ENCODE results near the gene RIT2.

The RIT2 gene

DNA sequence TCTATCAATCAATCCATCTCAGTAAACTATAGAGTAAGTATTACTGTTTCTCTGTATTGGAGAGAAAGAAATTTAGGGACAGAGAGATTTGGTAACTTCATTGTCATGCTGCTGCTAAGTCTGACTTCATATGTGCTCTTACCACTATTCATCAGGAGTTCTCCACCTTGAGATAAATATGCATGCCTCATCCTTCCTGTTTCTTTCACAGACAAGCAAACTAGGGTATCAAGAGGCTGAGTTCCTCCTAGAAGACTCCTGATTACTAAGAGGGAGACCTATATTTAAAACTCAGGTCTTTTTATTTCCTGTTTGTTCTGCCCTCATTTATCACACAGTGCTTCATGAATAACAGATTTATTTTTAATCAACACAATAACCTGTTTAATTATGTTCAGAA is 34.1 kb downstream of the RIT2 start:
- DNase-seq (ENCODE audit: low spot score): no peak

DNA sequence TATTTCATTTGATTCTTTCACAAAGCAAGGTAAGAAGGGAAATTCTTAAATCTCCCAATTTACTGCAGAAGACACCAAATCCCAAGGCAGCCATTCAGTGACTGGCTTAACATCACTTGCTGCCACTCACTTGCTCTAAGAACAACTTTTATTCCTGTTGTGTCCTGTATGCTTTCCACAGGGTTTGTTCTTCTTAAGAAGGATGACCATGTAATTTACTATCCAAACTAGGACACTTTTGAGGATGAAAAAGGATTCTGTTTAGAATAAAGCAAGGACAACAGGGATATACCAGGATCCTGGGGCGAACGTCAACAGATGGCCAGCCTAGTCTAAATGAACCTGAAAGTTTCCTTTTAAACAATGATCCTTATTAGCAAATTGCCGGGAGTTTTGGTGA is 34.8 kb downstream of the RIT2 start:
- no peak for DNase-seq (ENCODE audit: low spot score)

DNA sequence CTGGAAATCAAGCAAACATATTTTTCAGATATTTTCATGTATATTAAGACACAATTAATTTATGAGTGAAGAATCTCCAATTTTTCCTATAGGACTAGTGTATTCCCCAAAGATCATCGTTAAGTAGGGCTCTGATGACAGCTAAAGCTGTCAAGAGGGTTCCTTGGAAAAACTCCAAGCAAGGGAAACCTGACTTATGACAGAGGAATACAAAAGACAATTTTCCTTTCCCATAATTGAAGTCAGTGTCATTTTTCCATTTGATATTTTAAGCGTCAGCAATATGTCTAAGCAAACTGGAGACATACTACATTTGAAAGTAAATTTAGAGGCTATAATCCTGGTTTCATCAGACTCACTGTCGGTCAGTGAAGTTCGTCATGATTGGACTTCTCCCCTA is 36.1 kb downstream of the RIT2 start:
- DNase-seq (ENCODE audit: low spot score): no peak

DNA sequence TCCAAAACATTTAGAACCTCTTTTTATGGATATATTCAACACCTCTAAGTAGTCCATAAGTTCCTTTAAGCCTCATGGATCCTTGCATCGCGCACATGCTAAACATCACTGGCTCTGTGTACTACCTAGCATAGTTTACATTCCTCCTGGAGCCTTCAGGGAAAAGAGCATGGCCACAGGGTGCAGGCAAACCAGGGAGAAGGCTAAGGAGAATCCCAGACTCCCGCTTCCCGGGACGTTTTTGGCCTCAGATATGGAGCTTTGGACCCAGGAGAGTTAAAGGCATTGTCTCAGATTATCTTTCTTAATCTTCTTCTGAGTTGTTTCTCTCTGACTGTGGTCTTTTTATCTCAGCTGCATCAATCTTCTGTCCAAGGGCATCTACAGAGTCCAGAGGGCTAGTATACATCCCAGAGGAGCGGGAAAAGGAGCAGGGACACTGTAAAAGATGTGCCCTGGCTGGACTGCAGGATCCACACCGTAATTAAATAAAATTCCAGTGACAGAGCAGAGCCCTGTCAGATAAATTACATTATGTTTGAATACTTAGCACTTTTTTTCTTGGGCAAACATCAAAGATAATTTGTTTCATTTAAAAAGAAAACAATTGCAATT is 36.9 kb downstream of the RIT2 start:
- DNase-seq (ENCODE audit: low spot score): no peak

DNA sequence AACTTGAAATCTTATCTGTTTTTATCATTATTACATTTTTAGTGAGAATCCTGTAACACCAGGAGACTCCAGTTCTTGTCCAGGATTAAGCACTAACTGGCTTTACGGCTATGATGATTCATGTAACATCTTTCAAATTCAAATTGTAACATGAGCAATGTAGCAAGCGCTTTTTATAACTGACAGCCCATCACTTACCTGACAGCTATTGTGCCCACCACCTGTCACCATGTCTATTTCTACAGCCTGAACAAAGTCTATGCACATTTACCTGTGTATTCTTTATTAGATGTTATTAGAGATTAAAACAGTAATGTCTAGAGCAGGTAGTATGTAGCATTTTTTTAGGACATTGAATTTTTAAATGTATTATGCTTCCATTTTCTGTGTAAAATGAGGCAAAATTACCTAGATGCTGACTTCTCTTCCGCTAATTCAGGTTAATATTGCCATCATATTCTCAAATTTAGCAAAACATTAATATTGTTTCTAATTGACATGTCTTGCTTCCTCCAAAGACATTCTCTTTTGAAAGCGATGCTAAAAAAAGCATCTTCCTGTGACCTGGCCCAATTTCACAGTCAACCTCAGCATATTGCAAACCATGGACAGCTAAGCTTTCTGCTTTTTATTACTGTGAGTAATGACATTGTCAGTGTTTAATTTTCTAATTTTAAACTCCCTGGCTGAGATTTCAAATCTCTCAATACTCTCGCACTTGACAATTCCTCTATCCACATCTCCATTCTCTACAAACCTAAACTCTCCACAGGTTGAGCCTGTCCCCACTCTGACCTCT is 37.8 kb downstream of the RIT2 start:
- DNase-seq (ENCODE audit: low spot score): no peak

DNA sequence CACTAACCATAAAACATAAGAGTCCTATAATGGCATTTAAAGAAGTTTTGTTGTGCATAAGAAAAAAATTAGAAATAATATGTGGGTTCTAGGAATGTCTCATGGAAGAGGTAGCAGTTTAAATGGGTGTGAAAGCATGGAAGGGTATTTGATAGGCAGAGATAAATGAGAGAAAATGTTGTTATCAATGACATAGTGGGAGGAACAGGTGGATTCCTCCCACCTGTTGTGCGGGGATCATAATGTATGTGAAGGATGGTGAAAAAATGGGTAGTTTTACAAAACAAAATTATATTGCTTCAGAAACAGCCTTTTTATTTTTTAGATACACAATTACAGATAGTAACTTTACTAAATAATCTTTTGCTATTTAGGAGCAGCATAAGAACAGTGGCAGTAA is 41.7 kb downstream of the RIT2 start:
- DNase-seq (ENCODE audit: low spot score): no peak

DNA sequence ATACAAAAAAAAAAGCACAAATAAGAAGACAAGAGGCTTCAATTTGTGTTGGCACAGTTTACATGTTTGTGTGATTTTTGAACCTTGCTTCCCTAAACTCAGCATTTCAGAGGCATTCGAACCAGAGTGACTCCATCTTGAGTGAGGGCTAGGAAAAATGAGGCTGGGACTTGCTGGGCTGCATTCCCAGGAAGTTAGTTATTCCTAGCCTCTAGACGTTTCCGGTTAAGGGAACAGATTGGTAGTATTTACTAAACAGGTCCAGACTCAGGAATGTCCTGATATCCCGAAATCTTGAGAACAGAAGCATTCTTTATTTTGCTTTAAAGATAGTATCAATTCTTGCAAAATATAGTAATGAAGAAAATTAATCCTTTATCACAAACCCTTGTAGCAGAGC is 46.7 kb downstream of the RIT2 start:
- no peak for DNase-seq (ENCODE audit: low spot score)

DNA sequence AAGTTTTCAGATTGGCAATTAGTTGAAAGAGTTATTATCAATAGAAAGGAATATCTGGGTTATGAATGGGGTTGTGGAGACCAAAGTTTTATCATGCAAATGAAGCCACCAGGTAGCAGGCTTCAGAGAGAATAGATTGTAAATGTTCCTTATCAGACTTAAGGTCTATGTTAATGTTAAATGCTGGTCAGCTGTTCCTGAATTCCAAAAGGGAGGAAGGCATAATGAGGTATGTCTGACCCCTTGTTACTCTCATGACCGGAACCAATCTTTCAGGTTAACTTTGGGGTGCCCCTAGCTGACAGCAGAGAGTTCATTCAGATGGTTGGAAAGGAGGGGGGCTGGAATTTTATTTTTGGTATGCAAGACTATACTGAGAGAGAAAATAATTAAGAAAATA is 47.9 kb downstream of the RIT2 start:
- no peak for DNase-seq (ENCODE audit: low spot score)

DNA sequence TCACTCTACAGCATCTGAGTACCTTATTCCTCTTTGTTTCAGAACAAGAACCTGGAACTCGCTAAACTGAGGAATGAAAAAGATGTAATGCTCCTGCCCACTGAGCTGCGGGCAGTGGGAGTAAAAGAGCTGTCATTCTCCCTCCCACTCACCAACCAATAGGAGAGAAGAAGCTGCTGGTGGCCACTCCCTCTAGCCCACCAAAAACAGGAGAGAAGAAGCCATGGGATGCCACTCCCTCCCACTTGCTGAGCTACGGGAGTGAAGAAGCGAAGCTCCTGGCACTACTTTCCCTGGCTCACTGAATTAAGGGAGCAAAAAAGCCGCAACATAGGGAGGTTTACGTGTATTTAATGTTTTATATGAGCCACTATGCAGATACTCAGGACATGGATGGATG is 53.7 kb downstream of the RIT2 start:
- no peak for DNase-seq (ENCODE audit: low spot score)

DNA sequence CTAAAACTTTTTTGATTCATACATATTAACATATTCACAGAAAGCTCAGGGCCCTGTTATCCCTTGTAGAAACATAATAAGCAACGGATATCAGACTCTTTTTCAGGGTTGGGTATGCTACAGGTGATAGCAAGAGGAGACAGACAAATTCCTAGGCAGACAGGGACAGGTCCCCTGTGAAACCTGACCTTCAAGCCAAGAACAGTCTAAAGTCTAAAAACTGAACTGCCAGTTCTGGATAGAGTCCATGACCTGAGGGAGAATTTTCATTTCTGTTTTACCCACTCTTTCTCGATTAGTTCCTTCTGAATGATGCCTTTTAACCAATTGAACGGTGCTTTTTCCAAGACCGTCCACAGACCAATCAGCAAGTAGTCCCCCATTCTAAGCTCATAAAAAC is 54.2 kb downstream of the RIT2 start:
- no peak for DNase-seq (ENCODE audit: low spot score)

DNA sequence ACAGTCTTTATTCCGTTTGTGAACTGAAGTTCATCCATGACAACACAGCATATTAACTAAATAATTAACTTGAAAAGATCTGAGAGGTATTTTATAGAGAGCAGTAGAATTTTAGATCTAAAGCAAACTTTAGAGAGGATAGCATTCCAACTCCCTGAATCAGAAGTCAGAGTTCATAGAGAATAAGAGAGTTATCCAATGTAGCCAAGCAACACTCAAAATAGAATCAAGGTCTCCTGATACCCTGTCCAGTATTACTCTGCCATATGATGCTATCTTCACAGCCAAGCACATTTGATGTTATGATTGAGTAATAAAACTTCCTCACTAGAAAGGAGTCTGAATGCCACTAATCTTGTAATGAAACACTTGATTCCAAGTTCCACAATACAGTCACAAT is 55.5 kb downstream of the RIT2 start:
- no peak for DNase-seq (ENCODE audit: low spot score)

DNA sequence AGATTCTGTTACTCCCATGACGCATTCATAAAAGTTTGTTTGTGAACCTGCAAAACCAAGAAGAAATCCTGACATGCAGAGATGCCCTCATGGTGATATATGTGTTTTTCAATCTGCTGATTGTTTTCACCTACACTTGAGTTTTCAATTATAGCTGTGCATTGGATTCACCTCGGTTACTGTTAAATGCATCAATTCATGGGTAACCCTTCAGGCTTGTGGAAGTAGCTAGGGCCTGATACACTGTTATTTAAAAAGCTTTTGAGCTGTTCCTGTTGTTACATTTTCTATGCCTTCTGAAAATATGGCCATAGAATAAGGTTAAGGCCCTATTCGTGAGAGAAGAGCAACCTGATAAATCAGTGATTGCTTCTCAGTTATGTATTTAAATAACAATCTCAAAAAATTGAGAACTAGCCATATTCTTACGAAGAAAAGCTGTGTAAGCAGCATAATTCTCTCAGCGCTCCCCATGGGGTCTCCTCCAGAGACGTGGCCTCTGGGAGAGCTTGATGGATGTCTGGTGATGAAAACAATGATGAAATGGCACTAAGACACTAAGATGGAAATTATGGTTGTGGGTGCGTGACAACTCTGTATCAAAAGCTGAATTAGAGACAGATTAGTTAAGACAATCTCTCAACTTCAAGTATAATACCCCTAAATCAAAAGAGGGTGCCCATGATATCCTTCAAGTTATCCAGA is 60.5 kb downstream of the RIT2 start:
- no peak for DNase-seq (ENCODE audit: low spot score)

DNA sequence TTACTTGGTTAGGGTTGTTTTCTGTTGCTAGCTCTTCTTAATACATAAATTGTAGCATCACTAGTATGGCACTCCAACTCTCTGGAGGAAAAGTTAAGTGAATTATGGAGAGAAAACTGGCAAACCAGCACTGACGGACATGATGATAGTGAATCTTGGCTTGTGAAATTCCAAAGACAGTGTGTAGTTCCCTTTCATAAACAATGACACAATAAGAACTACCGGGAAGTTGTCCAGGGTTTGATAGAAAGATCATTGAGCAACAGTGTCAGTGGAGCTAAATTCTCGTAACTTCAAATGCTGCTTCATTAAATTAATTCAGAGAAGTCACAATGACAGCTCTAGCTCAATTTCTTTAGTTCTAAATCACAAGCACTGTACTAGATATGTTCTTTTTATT is 66.5 kb downstream of the RIT2 start:
- DNase-seq (ENCODE audit: low spot score): no peak

DNA sequence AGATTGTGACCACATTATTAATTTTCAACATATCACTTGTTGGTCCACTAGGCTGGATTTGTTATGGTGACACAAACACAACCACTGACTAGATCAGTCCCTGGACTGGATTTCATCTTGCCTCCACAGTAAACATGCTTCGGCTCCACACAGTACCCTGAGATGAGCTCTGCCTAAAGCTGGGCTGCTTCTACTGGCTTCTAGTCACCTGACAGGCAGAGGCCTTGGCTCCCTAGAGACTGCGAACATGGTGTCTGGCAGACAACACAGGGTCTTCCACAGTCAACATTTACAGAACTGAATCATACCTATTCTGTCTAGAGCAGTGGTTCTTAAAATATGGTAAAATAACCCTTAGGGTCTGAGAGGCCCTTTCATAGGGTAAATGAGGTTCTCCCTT is 69.2 kb downstream of the RIT2 start:
- DNase-seq (ENCODE audit: low spot score): no peak

DNA sequence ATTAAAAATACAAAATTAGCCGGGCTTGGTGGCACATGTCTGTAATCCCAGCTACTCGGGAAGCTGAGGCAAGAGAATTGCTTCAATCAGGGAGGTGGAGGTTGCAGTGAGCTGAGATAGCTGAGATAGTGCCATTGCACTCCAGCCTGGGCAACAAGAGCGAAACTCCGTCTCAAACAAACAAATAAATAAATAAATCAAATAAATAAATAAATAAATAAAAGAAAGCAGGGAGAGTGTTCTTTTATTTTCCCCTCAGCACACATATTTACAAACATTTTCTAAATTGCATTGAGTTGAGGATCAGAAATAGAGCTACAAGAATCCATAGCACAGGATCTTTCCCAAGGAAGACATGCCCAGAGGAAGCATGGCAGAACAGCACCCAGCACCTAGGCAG is 71.9 kb downstream of the RIT2 start:
- no peak for DNase-seq (ENCODE audit: low spot score)

DNA sequence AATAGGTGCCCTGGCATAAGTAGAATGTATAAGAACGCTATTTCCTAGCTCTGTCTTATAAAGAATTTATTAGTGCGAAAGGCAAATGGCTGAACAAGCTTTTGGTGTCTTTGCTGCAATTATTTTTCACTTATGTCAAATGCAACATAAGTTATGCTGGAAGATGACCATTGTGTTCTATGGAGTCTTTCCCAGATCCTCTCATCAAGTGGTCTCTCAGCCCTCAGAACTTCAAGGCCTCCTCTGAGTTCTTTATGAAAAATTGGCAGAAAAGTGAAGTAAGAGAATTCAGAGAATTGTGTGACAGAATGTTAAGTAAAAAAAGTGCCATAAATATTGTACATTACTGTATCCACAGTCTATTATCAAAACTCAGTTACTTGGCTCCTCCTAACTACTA is 75.2 kb downstream of the RIT2 start:
- no peak for DNase-seq (ENCODE audit: low spot score)

DNA sequence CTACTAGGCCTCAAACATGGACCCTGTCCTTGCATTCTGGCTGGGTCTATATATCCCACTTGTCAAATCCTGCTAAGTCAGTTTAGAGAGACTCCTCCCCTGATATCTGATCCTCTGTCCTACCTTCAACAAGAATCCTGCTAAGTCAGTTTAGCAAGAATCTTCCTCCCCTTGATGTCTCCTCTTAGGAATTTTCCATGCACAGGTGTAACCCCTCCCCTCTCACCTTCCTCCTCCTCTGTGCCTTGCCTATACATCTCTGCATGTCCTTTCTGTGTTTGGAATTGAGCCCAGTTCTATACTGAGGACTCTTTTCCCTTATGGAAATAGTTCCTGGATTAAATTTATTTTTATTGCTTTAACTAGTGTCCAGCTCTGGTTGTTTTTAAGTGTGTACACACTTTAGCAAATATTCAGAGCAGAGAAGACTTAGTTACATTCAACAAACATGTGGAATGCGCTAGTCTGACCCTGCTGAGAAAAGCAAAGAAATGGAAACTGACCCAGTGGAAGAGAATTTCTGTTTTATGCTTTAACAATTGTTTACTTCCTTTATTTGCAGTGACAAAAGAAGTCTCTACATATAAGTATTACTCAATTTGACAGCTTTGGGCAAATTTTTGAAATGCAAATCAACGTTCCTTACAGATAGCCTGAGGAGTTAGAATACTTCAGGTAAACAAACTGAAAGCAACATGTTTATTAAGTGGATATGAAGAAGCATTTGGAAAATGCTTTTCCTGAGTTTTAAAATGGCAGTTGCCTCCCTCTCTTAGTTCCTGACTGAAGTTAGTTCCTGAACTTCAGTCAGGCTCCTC is 80.6 kb downstream of the RIT2 start:
- no peak for DNase-seq (ENCODE audit: low spot score)

DNA sequence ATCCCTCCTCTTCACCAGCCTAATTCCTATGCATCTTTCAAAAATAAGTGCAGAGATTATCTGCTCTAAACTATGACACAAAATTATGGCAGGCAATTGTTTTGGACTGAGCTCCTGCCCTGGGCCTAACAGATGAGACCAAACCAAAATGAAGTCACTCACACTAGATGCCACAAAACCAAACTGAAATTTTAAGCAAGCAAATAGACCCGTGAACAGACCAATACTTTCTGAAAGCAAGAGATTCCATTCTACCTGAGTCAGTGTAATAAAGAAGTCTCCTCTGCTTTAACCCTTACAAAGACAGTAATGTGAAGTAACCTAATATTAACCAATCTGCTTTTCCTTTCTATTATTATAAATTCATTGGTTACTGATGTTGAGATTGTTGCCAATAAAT is 84.3 kb downstream of the RIT2 start:
- no peak for DNase-seq (ENCODE audit: low spot score)

DNA sequence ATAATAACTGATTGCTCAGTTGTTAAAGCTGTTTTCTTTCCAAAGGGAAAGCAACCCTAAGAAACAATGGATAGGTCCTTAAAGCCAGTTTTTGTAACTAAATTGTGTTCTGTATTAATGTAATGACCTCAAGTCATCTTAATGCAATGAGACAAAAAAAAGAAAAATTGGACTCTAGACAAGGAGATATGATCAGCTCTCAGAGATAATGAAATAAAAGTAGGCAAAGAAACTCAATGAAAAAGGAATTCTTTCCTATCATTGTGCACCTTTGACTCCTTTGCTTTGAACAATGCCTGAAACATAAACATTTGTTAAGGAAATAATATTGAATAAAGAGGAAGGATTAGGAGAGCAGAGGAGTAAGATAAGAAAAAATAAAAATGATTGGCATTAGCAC is 86.1 kb downstream of the RIT2 start:
- DNase-seq (ENCODE audit: low spot score): no peak

DNA sequence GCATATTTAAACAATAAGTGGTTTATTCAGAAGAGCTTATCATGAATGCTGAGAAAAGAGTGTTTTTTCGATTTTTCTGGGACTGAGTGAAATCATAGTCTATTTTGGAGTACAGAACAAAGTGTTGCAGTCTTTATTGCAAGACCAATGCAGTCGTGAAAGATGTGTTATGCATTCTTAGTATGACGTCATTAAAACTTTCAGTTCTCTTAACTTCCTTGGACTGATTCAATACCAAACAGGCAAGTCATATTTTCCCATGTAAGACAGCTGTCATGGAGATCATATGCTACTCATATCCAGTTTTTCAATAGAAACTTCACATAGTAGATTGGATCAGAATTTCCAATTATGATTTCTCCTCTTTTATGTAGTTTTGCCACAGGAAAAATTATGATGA is 92.6 kb downstream of the RIT2 start:
- no peak for DNase-seq (ENCODE audit: low spot score)

DNA sequence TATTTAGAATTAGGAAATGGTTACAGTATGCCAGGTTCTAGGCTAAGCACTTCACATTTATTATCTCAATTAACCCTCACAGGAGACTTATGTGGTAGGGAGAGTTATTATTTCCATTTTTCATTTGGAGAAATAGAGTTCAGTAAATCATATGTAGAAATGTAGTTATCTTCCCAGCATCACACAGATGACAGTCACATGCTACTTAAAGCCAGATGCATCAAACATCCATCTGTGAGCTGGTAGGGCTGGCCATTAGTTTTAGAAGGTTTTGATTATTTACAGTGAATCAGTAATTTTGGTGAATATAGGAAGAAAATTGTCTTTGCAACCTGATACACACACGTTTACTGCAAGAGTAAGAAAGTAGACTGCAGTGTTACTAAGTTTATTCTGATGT is 97.9 kb downstream of the RIT2 start:
- DNase-seq (ENCODE audit: low spot score): no peak

DNA sequence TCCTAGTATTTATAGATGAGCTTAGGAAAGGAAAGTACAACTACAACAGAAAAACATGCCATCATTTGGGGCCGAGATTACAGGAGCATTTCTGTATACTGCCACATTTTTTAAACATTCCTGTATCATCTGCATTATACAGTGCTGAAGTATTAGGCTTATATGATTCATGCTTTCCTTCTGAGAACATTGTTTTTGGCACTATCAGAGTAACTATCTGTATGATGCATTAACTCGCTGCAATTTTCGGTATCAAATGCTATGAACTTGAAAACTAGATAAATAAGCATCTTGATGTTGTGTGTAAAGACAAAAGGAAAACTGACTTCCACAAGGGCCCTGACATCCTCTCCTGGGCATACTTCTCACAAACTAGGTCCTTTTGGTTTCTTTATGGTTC is 102.0 kb downstream of the RIT2 start:
- DNase-seq (ENCODE audit: low spot score): no peak

DNA sequence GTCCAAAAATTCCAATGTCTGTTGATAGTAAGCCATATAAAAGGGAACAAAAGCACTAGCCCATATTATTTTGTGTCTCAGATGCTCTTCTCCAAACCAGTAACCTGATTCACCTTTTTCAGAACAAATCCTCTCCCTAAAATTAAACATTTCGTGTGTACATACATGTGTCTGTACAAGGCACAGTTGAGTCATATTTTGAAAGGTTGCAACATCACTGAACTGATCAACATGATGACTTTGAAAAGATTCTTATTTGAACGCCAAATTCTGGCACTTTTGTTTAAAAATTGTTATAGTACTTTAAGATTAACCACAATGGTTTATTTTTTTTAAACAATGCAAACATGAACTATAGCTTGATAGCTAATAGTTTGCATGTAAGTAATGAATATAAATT is 102.5 kb downstream of the RIT2 start:
- no peak for DNase-seq (ENCODE audit: low spot score)
